ENCODE data around the gene LRRC56. TPM values are rescaled to one million over a fixed set of nuclear protein-coding genes. Genes with fewer than 3 reads are reported as not detected.

Gene LRRC56
- total and polyA plus RNA-seq, 2 of the 13 experiments (the other 11 are each of a cell fraction or from before 2014, with no cell fraction given) = 0.11 to 0.29 TPM

GRCh38 chr11:575313-575995, 38.1 kb downstream of the LRRC56 start (continued):
- TF ChIP-seq PBX3 (CRISPR knock-in tag; IDR thresholded peaks at IDR 0.05; ENCODE audit: borderline replicate concordance) = no peak
- TF ChIP-seq ZNF687 (CRISPR knock-in tag; IDR thresholded peaks at IDR 0.05) = peak; percentile 80
- peak; percentile 58; the same call in 1 of the 2 replicates for TF ChIP-seq TBX2 (CRISPR knock-in tag; IDR thresholded peaks at IDR 0.05; ENCODE audit: borderline replicate concordance)
- no peak for TF ChIP-seq FOXA1 (IDR thresholded peaks at IDR 0.05)
- TF ChIP-seq FOXA1 (CRISPR knock-in tag; IDR thresholded peaks at IDR 0.05) = peak; percentile 39
- TF ChIP-seq SRY (CRISPR knock-in tag; IDR thresholded peaks at IDR 0.05) = no peak
- no peak for TF ChIP-seq ARHGAP35 (CRISPR knock-in tag; IDR thresholded peaks at IDR 0.05; ENCODE audit: borderline replicate concordance)
- 0 out of 2 replicates have a peak, but pooled peaks have one; percentile 42 for TF ChIP-seq MTA1 (CRISPR knock-in tag; IDR thresholded peaks at IDR 0.05; ENCODE audit: borderline replicate concordance)
- TF ChIP-seq ZNF543 (CRISPR knock-in tag; IDR thresholded peaks at IDR 0.05) = 0 out of 2 replicates have a peak, but pooled peaks have one; percentile 61
- TF ChIP-seq RNF2 (conservative IDR thresholded peaks at IDR 0.05; ENCODE audit: low read depth) = peak; percentile 59; the same call in 1 of the 2 replicates
- 0 out of 2 replicates have a peak, but pooled peaks have one; percentile 25 for TF ChIP-seq ISL2 (CRISPR knock-in tag; IDR thresholded peaks at IDR 0.05)
- no peak for TF ChIP-seq ATF7 (IDR thresholded peaks at IDR 0.05)
- TF ChIP-seq ATF7 (CRISPR knock-in tag; IDR thresholded peaks at IDR 0.05) = peak; percentile 40; the same call in 1 of the 2 replicates
- no peak for TF ChIP-seq ZNF883 (CRISPR knock-in tag; IDR thresholded peaks at IDR 0.05; ENCODE audit: not compliant biosample characterization)
- peak; percentile 59 for TF ChIP-seq MED8 (CRISPR knock-in tag; IDR thresholded peaks at IDR 0.05; ENCODE audit: insufficient replicate concordance)
- TF ChIP-seq BATF2 (CRISPR knock-in tag; IDR thresholded peaks at IDR 0.05) = no peak
